OCI-LY1 (cell line): ENCODE measurements around the gene VCX3B.

Experiments
- EZH2 ChIP-seq: fragments of 200-600 bp; sonication (generic), shearing (Covaris generic); IDR thresholded peaks from 2 replicates; pipeline ENCODE4 v1.8.0; 2017; ENCODE audit warnings: borderline replicate concordance, mixed run types, mild to moderate bottlenecking, antibody characterized with exemption, low read length, moderate library complexity, mixed read lengths
- TF ChIP-seq, protein P1 (sequence below): fragments of 200-600 bp; sonication (generic), shearing (Covaris generic); IDR thresholded peaks from 2 replicates; pipeline ENCODE4 v1.5.1; 2017; ENCODE audit warnings: mild to moderate bottlenecking, antibody characterized with exemption, low read length, moderate library complexity, mixed read lengths

DNA sequence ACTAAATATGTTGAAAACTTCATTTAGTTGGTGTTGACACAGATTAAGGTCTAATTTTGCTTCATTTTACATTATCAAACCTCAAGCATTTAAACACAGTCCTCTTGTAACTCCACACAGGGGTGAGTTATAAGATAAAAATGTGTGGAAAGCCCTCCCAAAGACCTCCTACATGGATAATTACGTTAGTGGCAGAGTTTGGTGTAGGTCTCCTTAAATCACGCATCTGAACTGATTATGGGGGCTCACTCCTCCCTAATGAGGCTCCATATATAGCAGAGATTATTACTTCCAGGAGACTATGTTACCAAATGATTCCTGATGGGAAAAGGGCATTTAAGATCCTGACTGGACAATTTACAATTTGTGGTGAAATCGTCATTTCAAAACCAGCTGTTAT is 32.2 kb upstream of the VCX3B start:
- TF ChIP-seq, protein P1, sequence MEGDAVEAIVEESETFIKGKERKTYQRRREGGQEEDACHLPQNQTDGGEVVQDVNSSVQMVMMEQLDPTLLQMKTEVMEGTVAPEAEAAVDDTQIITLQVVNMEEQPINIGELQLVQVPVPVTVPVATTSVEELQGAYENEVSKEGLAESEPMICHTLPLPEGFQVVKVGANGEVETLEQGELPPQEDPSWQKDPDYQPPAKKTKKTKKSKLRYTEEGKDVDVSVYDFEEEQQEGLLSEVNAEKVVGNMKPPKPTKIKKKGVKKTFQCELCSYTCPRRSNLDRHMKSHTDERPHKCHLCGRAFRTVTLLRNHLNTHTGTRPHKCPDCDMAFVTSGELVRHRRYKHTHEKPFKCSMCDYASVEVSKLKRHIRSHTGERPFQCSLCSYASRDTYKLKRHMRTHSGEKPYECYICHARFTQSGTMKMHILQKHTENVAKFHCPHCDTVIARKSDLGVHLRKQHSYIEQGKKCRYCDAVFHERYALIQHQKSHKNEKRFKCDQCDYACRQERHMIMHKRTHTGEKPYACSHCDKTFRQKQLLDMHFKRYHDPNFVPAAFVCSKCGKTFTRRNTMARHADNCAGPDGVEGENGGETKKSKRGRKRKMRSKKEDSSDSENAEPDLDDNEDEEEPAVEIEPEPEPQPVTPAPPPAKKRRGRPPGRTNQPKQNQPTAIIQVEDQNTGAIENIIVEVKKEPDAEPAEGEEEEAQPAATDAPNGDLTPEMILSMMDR = no peak
- no peak for TF ChIP-seq EZH2
